ENCODE results near the gene ARPC5.
A peak's percentile ranks its signal among the peaks of the same experiment; 100 is the strongest.
"Not testable (repeated sequence)": the region's sequence is repeated elsewhere in the genome, so short reads cannot be mapped to it uniquely, and the experiment has no call there.

ARPC5 gene

GRCh38 chr1:183645531-183645930 is 9.9 kb upstream of the ARPC5 start:
- DNase-seq = no peak

GRCh38 chr1:183642166-183642565 is 6.6 kb upstream of the ARPC5 start:
- DNase-seq = no peak

- DNase-seq = no peak
Observed at GRCh38 chr1:183640193-183640592, 4.6 kb upstream of the ARPC5 start.

DNA sequence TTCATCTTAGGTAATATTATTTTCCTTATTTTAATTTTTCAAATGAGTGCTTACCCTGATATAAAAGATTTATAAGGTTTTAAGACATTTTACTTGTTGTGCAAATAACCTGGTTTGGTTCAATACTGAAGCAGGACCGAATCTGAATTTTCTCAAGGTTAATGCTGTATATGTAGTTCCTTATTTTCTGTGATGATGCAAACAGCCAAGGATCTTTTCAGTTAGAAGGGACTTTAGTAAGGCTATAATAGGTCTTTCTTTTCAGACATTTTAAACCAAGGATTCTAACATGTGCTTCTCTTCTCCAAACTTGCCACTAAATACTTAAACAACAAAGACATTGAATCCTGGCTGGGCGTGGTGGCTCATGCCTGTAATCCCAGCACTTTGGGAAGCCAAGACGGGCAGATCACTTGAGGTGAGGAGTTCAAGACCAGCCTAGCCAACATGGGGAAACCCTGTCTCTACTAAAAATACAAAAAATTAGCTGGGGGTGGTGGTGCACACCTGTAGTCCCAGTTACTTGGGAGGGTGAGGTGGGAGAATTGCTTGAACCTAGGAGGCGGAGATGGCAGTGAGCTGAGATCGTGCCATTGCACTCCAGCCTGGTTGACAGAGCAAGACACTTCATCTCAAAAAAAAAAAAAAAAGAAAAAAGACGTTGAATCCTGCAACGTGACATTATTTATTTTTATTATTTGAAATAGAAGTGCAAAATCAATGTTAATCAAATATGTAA is 3.2 kb upstream of the ARPC5 start:
- DNase-seq = no peak

- no peak for DNase-seq
Observed at GRCh38 chr1:183636783-183637182, 1.2 kb upstream of the ARPC5 start.

DNA sequence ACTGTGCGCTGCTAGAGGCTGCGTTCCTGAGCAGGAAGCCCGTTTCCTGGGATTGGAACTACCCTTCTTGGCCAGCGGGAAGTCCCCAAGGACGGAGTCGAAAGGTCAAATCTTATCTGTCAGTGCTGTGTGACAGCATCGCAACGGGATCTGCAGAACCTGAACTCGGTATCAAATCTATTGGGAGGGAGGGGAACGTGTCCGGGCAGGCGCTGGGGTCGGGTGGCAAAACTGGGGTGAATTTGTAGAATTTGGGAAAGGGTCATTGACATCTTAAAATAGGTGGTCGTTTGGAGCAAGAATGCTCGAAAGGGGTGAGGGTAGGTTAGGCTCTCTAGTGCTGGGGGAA is 725 bp upstream of the ARPC5 start:
- no peak for DNase-seq

- DNase-seq = peak; percentile 76
Observed at GRCh38 chr1:183635099-183635605, 431 bp downstream of the ARPC5 start.

DNA sequence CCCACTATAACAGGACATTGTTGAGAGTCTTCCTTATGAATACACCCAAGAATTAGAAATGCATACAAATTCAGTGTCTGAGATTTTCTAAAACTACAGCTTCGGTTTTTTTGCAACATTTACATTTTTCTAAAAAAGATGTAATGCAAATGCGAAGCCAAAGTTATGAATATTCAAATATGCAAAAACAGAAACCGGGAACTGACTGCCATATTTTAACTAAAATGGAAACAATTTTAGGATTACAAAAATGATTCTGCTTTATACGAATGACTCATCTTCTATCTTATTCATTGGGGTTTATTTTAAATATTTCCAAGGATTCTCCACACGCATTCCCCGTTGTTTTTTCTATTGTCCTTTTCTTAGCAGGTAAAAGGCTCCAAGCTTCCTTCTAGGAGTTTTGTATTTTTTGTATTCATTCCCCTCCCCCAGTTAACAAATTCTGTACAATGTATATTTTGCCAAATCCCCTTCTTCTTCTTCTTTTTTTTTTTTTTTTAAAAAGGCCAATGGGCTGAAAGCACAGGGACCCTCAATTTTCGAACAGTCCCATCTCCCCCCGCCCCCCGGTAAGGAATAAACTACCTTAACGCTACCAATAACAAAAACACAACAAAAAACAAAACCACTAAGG is 1.0 kb downstream of the ARPC5 start:
- DNase-seq = no peak

GRCh38 chr1:183633676-183634343 is 1.8 kb downstream of the ARPC5 start:
- DNase-seq = no peak

DNA sequence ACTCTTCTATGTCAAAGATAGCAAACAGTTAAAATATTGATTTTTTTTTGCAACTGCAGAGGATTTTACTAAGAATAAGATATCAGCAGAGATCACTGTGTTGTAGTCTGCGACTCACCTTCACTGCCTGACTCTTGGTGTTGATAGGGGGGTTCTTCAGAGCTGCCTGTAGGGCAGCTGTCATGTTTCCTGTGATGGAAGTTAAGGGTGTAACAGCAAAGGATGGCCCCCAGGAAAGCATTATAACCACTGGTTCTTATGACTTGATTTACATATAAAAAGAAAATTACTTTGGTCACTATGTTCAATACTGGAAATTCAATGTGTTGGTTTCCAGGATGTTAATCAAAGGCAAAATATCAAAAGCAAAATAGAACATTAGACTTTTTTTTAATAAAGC is 2.6 kb downstream of the ARPC5 start:
- no peak for DNase-seq

DNA sequence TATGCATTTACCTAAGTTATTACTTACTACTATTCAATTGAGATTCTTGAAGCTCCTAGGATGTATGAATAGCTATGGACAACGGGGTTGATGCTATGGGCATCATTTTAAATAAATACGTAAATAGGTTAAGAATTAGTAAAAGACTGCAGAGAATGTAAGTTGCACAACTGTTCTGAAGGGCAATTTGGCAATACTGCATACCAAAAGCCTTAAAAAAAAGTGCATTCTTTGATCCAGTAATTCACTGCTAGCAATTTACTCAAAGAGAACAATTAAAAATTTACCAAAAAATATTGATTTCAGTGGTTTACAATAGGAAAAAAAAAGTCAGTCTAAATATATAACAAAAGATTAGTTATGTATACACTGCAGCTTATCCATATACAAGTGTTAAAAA is 3.5 kb downstream of the ARPC5 start:
- no peak for DNase-seq

- DNase-seq = no peak
Observed at GRCh38 chr1:183630748-183631147, 4.8 kb downstream of the ARPC5 start.

DNA sequence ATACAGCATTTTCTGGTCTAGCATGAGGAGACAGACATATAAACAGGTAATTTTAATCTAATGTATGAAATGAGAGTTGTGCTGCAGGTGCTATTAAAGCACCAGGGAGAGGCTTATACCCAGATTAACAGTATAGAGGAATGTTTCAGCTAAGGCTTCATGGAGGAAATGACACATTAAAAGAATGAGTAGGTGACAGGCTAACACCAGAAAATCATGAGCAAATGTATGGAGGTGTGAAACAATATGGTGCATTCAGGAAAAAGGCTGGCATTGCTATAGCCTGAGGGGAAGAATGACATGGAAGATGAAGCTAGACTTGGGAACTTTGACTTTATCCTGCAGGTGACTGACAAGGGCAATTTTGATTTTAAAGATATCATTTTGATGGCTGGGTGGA is 7.0 kb downstream of the ARPC5 start:
- DNase-seq = no peak

DNA sequence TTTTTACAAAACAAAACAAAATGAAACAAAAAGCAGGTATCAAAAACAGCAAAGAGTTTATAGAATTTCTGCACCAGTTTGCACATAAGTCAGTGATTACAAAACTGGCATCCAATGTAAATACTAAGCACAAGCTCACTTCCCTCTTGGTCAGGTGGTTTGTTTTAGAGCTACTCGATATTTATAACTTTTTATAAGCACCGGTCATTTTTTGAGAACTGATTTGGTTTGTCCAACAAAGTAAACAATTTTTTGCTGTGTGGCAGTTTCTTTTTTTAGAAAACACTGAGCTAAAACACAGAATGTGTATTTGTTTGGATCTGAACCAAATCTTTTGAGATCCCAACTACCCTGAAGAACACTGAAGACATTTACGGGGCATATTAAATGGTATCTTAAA is 9.3 kb downstream of the ARPC5 start:
- not testable (repeated sequence) for DNase-seq

GRCh38 chr1:183622884-183623785 is 12.4 kb downstream of the ARPC5 start:
- DNase-seq = peak; percentile 71

- DNase-seq = no peak
Observed at GRCh38 chr1:183622013-183622412, 13.6 kb downstream of the ARPC5 start.

DNA sequence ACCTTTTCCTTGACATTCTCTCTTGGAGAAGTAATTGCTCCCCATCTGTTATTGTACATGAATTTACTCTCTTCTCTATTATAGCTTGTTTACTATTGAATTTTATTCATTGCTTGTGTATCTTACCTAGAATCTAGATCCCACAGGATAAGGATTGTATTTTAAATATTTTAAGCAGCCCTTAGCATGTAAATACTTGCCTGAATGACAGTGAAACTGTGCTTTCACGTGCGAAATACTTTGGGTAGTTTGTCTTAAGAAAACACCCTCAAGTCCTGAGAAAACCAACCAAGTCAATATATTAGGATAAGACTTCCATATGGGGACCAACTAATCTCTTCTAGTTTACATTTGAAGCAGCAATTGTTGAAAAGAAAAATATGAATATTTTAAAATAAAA is 15.3 kb downstream of the ARPC5 start:
- DNase-seq = no peak

DNA sequence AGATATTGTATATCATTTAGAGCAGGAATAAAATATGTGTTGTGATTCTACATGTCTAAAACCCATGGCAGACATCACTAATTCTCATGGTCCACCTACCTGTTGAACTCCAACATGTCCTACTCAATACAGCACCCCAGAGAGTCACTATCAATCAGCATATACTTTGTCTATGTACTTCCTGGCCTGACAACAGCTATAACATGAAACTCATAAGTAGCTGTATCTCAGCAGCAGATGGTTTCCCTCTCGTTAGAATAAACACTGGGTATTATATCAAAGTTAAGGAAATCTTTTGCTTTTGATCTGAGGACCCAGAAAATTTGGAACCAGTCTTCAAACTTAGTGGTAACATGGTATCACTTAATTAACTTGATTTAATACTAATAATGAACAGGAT is 15.8 kb downstream of the ARPC5 start:
- no peak for DNase-seq

GRCh38 chr1:183618202-183618601 is 17.4 kb downstream of the ARPC5 start:
- not testable (repeated sequence) for DNase-seq

GRCh38 chr1:183612975-183613374 is 22.6 kb downstream of the ARPC5 start:
- not testable (repeated sequence) for DNase-seq

DNA sequence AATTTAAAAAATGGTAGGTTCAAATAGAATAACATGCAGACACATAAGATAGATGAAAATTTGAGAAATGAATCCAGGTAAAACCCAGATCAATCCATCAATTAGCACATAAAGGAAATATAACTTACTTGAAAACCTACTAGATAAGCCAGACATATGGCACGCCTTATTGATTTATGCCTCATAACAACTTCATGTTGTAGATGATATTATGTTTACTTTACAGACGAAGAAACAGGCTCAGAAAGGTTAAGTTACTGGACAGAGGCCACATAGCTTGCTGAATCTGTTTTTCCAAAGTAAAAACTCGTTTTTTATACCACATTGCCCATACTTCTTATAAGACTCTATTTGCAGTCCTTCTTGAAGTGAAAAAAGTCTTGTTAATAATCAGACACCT is 23.2 kb downstream of the ARPC5 start:
- no peak for DNase-seq

GRCh38 chr1:183611021-183611420 is 24.6 kb downstream of the ARPC5 start:
- DNase-seq = no peak

Data from activated effector memory CD4-positive, alpha-beta T cell treated with anti-CD3 and anti-CD28 coated beads, Interleukin-2, amount 50 U/mL, for 16 hours (primary cell).